Activated T-helper 1 cell treated with Interleukin-2 at 50 U/mL for 16 hours (primary cell): Measurements from ENCODE around the gene KIAA0232.

Experiments used
- DNase-seq: peaks from one replicate; pipeline ENCODE4 v3.0.0-alpha.2; 2020; ENCODE audit warnings: low read depth

The KIAA0232 gene

DNA sequence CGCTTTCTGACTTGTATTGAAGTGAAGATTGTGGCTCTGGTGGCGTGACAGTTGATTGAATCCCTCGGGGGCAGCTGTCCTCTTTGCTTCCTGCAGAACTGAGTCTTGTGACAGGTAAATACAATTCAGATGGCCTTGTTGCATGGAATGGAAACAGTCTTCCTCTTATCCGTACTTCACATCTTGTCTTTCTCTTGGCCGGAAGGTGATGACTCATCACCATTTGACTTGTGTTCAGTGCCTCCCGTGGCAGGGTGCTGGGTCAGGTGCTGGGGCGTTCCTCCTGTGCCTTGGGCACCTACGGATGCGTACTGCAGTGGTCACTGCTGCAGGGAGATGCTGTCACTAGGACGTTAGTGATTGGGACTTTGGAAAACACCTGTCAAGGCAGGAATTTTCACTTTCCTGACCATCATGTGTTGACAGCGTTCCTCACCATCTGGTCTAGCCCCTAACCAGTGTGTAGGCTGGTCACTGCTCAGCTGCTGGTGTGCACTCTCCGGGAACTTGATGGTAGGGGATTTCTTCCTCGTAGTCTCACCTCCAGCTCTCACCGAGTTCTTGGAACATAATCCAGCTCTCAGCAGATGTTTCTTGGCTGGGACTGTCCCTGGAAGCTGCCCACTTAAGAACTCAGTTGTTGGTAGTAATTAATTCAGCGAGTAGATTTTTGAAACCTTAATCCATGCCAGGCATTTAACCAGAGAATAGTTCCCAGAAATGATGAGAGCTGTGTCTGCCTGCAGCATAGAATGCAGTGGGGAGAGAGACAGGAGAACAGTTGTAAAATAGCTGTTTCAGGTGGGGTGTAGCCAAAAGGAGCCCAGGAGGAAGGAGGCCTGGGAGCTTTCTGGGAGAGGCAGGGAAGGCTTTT is 134.3 kb downstream of the KIAA0232 start:
- DNase-seq: peak; percentile 53

DNA sequence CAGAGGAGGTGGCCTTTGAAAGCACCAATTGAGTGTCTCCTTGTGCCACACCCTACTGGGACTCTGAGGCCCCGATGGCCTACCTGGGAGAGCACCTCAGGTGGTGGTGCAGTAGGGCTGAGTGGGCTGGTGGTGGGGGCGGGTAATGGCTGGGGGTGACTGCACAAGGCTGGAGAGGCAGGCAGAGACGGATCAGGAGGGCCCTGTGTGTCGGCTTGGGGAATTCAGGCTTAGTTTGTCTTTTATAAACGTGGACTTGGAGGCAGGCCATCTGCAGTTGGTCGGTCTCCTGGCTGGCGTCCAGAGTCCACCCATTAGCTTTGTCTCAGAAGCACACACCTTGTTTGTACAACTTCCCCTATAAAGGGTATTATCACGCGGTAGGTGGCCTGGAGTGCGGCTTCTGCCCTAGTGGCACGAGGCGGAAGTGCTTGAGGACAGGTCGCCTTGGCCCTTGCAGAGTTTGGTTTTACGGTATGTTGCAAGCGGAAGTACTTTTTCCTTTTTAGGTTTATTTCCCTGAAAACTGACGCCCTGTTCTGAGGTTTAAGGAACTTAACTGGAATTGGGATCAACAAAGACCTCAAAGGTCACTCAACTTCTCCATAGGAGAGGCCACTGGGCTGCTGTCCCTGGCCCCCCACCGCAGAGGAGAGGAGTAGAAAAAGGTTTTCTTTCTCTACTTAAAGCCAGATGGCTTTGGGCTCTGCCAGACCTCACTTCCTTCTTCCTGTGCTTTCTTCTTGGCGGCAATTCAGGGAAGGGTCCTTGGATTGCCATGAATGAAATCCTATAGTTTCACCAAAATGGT is 135.1 kb downstream of the KIAA0232 start:
- no peak for DNase-seq

DNA sequence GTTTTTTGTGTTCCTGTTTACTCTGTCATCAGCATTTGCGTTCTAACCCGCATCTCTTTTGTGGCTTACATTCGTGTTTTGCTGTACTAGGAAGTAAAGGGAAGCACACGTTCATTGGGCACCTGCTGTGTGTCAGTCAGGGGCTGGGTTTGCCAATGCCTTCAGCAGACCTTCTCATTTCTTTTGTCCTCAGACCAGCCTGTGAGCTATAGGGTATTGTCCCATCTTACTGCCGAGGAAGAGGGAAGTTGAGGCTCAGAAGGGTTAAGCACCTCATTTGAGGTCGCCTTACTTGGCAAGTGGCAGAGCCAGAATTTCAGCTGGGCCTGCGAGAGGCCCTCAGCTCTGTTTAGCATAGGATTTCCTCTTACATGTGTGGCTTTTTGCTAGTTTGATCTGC is 135.8 kb downstream of the KIAA0232 start:
- no peak for DNase-seq

DNA sequence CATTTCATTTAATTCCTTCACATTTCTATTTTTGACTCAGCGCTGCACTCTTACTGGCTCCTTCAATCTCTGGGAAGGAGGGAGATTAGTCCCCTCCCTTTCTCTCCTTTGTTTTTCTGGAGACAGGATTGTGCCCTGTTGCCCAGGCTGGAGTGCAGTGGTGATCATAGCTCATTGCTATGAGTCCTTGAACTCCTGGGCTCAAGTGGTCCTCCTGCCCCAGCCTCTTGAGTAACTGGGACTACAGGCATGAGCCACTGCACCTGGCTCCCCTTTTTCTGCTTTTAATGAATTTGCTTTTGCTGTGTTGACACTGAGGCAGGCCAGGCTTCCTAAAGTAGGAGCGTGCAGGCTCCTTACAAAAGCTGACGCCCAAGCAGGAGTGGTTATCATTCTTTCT is 137.6 kb downstream of the KIAA0232 start:
- no peak for DNase-seq

DNA sequence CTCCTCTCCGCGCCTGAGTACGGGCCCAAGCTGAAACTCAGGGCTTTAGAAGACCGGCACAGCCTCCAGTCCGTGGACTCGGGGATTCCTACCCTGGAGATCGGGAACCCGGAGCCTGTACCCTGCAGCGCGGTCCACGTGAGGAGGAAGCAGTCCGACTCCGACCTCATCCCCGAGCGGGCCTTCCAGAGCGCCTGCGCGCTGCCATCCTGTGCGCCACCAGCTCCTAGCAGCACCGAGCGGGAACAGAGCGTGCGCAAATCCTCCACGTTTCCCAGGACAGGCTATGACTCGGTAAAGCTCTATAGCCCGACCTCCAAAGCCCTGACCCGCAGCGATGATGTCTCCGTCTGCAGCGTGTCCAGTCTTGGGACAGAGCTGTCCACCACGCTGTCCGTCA is 141.0 kb downstream of the KIAA0232 start:
- no peak for DNase-seq

DNA sequence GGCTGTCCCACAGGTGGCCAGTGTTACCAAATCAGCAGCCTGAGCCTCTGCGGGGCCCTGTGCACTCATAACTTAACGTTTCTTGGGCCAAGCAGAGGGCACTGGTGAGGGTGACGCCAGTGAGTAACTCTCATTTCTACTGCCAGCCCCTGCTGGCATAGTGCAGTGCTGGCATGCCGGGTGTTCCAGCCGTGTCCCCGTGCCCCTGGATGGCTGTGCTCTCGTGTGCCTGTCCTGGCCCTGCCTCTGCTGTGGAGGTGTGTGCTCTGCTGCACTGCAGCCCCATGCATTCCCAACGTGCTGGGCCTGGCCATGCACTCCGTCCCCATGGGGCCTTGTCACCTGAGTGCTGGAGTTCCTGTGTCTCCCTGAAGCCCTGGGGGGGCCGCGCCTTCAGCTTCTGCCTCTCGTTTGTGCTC is 141.8 kb downstream of the KIAA0232 start:
- DNase-seq: no peak

DNA sequence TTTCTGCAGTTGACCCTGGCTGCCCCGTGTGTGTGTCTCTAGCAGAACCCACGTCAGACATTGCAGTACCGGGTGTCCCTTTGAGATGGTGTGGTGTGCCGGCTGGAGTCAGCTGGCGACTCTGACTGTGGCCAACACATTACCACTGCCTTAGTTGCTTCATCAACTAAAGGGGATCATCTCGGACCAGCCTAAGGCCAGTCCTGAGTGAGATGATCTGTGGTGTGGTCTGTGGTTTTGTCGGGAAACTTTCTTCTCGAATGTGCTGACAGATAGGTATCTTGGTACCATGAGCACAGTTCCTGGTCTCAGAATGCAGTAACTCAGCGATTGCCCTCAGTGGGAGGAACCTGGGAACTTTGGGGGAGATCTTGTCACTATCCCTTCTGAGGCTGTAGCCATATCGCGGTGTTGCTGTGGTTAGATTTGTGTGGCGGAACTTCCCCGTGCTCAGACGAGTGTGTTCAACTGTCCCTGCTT is 142.9 kb downstream of the KIAA0232 start:
- DNase-seq: no peak

DNA sequence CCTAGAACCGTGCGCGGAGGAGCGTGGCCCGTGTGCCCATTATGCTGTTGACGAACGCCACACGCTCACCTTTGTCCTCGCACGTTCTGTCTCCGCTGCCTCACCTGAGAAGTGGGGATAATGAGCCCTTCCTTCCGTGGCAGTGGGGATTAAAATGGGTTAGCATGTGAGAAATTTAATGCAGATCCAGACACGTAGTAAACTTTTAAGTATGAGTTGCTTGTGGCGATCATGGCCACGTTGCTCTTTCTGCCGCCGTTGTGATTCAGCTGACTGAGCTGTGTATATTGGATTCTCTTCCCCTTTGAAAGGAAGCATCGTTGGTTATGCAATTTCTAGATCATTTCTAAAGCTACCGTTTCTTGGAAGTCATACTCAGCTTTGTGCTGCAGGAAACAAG is 143.6 kb downstream of the KIAA0232 start:
- no peak for DNase-seq

DNA sequence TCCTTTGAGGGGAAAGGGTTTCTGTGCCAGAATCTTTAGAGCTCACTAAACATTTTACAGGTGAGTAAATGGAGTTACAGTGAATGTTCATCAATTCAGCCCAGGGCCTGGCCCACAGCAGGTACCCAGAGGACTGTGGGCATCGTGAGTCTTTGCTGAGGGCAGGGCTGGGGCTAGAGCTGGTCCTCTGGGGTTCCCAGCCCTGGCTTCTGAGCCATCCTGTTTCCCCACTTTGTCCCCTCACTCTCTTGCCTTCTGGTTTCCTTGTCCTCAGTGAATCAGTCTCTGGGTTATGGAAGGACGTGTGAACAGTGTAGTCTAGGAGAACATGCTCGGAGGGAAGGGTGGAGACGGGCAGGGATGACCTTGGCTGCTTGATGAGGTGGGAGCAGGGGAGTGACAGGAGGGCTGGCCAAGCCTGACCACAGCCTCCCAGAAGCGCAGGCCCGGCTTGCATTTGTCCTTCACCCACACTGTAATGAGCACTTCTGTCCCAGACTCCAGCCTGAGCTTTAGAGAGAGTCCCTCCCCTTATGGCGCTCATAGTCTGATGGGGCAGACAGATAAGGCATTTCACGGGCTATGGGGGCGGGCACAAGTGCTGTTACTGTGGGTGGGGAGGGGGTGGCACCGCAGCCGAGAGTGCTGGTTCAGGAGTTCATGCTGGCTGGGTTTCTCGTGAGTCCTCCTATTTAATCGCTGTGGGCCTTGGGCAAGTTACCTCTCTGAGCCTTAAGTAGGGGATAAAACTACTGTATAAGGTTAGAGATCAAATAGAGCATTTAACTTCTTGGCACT is 144.4 kb downstream of the KIAA0232 start:
- peak; percentile 30 for DNase-seq

DNA sequence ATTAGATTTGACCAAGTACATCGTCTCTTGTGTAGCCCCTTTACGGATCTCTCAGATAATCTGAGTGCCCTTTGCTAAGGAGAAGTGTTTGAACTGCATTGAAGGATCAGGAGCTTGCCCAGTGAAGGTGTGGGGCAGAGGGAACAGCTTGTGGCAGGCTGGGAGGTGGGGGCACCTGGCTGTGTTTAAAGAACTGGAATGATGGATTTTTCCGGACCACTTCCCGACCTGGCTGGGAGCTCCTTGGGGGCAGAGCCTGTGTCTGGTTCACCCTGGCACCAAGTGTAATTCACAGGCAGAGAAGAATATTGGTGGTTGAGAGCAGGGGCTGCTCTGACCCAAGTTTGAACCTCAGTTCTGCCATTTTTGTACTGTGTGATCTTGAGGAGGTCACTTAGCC is 145.6 kb downstream of the KIAA0232 start:
- no peak for DNase-seq

DNA sequence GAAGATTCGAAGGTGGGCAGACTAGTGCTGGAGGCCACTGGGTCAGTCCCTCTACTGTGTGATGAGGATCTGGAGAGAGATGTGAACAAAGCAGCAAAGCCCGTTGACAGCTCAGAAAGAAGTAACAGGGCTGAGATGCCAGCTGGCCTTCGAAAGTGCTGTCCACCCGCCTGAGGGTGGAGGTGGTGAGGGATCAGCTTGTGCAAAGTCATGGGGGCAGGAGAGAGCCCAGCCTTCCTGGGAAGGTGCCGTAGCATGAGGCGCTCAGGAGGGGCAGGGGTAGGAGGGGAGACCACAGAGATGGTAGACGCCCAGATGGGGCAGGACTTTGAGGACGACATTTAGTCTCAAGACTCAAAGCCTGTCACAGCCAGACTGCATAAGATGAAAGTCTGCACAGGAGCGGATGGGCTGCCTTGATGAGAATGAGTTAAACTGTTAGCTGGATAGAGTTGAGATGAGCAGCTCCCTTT is 146.8 kb downstream of the KIAA0232 start:
- no peak for DNase-seq

DNA sequence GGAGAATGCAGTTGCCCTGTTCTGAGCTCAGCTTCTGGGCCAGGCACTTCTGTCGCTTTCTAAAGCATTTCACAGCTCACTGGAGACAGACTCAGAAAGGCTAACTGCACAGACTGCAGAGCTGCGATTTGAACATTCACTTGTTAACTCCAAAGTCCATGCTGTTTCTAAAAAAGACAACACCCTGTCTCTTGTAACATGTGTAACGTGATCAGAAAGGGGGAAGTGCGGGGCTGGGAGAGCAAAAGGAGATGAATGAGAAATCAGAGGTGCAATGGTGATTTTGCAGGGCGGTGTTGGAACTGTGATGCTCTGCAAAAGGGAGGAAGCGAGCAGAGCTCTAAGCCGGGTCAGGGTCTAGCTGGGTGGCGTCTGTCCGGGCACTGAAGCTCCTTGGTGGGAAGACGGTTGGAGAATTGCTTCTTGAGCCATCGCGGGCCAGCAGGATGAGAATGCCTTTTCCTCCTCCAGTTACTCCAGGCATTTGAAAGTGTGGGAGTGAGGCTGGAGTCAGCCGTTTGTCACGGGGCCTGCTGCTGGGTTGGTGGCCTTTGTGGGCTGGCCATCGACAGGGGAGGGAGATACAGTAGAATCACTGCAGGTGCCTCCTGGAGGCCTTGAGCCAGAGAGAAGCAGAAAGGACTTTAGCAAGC is 147.4 kb downstream of the KIAA0232 start:
- no peak for DNase-seq

DNA sequence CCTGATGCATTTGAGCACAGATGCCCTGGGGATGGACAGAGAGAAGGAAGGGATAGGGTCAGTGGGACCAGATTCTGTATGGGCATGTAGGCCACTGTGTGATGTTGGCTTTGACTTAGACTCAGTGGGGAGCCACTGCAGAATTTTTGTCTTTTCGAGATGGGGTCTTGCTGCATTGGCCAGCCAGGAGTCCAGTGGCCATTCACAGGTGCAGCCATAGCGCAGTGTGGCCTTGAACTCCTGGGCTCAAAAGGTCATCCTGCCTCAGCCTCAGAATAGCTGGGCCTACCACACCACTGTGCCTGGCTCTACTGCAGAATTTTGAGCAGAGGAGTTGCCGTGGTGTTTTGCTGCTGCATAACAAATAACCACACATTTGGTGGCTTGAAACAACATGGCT is 149.9 kb downstream of the KIAA0232 start:
- no peak for DNase-seq

DNA sequence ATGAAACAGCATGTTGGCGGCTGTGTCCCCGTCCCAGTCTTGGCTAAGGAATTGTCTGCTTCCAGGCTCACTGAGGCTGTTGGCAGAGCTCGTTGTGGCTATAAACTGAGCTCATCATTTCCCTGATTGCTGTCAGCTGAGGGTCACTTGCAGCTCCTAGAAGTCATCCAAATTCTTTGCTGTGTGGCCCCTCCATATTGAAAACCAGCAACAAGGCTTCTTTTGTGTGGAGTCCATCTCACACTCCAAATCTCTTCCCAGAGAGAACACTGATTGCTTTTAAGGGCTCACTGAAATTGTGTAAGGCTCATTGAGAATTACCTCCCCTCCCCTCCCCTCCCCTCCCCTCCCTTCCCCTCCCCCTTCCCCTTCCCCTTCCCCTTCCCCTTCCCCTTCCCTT is 150.4 kb downstream of the KIAA0232 start:
- DNase-seq: no peak
